HepG2 (cell line): ENCODE results near the gene BCL2L2. TPM values are rescaled to one million over a fixed set of nuclear protein-coding genes. Genes with fewer than 3 reads are reported as not detected.
A peak's percentile ranks its signal among the peaks of the same experiment; 100 is the strongest.

Source experiments
- ATF7 ChIP-seq, 2 experiments: fragments of 450-650 bp in 1 of 2; sonication (generic) in 1 of 2; formaldehyde crosslinking in 1 of 2; IDR thresholded peaks; 2 replicates each; pipeline versions ENCODE4 v1.4.0 to v1.6.1; 2016 to 2020; ENCODE audit warnings: antibody characterized with exemption in 1 of 2, mild to moderate bottlenecking in 1 of 2, missing genetic modification reagents in 1 of 2
- ATM ChIP-seq: fragments of 450-650 bp; IDR thresholded peaks from 2 replicates; pipeline ENCODE4 v1.7.1; 2017; ENCODE audit warnings: mild to moderate bottlenecking, borderline replicate concordance
- MYC ChIP-seq: sonication (generic); formaldehyde crosslinking; IDR thresholded peaks from 2 replicates; pipeline ENCODE4 v1.9.0; 2021; ENCODE audit warnings: missing genetic modification reagents, borderline replicate concordance
- NR2C2 ChIP-seq: sonication (generic); formaldehyde crosslinking; IDR thresholded peaks from 2 replicates; pipeline ENCODE4 v1.4.0; 2020; ENCODE audit warnings: missing genetic modification reagents, mild to moderate bottlenecking, moderate library complexity, borderline replicate concordance
- PRMT3 ChIP-seq: sonication (generic); formaldehyde crosslinking; IDR thresholded peaks from 2 replicates; pipeline ENCODE4 v1.8.1; 2022; ENCODE audit warnings: low read depth, mild to moderate bottlenecking, moderate library complexity, missing genetic modification reagents, borderline replicate concordance
- RBAK ChIP-seq: sonication (generic); formaldehyde crosslinking; IDR thresholded peaks from 2 replicates; pipeline ENCODE4 v1.5.1; 2020; ENCODE audit warnings: mild to moderate bottlenecking, missing genetic modification reagents
- SNRNP70 ChIP-seq: fragments of 200-400 bp; formaldehyde crosslinking; IDR thresholded peaks from 2 replicates; pipeline ENCODE4 v1.6.1; 2017; ENCODE audit warnings: mild to moderate bottlenecking, low read depth, low read length, moderate library complexity
- SP2 ChIP-seq: sonication (generic); formaldehyde crosslinking; IDR thresholded peaks from 2 replicates; pipeline ENCODE4 v1.5.1; 2020; ENCODE audit warnings: mild to moderate bottlenecking, missing genetic modification reagents
- ZNF234 ChIP-seq: sonication (generic); formaldehyde crosslinking; conservative IDR thresholded peaks from 2 replicates; pipeline ENCODE4 v1.5.1; 2020; ENCODE audit warnings: mild to moderate bottlenecking, missing genetic modification reagents
- ZNF337 ChIP-seq: sonication (generic); formaldehyde crosslinking; IDR thresholded peaks from 2 replicates; pipeline ENCODE4 v1.5.1; 2020; ENCODE audit warnings: missing genetic modification reagents, low read depth, mild to moderate bottlenecking, borderline replicate concordance
- ZNF556 ChIP-seq: sonication (generic); formaldehyde crosslinking; IDR thresholded peaks from 2 replicates; pipeline ENCODE4 v1.4.0; 2020; ENCODE audit warnings: mild to moderate bottlenecking, missing genetic modification reagents, borderline replicate concordance
- polyA plus RNA-seq, 8 experiments: library from polyadenylated mRNA; depleted of rRNA in 3 of 8; stranded (reverse) in 7 of 8; unstranded in 1 of 8; fragments of >200 nt; fragmentation: Illumina TruSeq in 4 of 8; extraction: Trizol in 4 of 8; gene quantifications; 2 replicates each; pipeline versions ENCODE4 v1.2.1 to v1.2.3, GENCODE V29; 2011 to 2016; ENCODE audit warnings: low read depth in 4 of 8, missing spikeins in 1 of 8, mixed read lengths in 1 of 8; ENCODE audit not compliant: insufficient read depth in 1 of 8
- total RNA-seq, 5 experiments: library from RNA; depleted of rRNA; stranded (reverse); fragments of >200 nt; fragmentation: Illumina TruSeq; extraction: Trizol; gene quantifications; 2 replicates each; pipeline ENCODE4 v1.2.3, GENCODE V29; 2016; ENCODE audit warnings: low read depth in 1 of 5
- TF ChIP-seq, protein P1 (sequence below): sonication (generic); formaldehyde crosslinking; IDR thresholded peaks from 2 replicates; pipeline ENCODE4 v1.4.0; 2020; ENCODE audit warnings: low read depth, mild to moderate bottlenecking, missing genetic modification reagents
- TF ChIP-seq, protein P2 (sequence below): sonication (generic); formaldehyde crosslinking; IDR thresholded peaks from 2 replicates; pipeline ENCODE4 v1.4.0; 2020; ENCODE audit warnings: mild to moderate bottlenecking, low read depth, missing genetic modification reagents
- TF ChIP-seq, protein P3 (sequence below): sonication (generic); formaldehyde crosslinking; IDR thresholded peaks from 2 replicates; pipeline ENCODE4 v1.4.0; 2020; ENCODE audit warnings: missing genetic modification reagents, mild to moderate bottlenecking, borderline replicate concordance
- TF ChIP-seq, protein P4 (sequence below): sonication (generic); formaldehyde crosslinking; IDR thresholded peaks from 2 replicates; pipeline ENCODE4 v1.4.0; 2020; ENCODE audit warnings: mild to moderate bottlenecking, missing genetic modification reagents, borderline replicate concordance
- TF ChIP-seq, protein P5 (sequence below): sonication (generic); formaldehyde crosslinking; IDR thresholded peaks from 2 replicates; pipeline ENCODE4 v1.4.0; 2020; ENCODE audit warnings: missing genetic modification reagents

Gene BCL2L2
- total and polyA plus RNA-seq, 2 of the 13 experiments (the other 11 are each of a cell fraction or from before 2014, with no cell fraction given), result 28.1 to 49.8 TPM

DNA sequence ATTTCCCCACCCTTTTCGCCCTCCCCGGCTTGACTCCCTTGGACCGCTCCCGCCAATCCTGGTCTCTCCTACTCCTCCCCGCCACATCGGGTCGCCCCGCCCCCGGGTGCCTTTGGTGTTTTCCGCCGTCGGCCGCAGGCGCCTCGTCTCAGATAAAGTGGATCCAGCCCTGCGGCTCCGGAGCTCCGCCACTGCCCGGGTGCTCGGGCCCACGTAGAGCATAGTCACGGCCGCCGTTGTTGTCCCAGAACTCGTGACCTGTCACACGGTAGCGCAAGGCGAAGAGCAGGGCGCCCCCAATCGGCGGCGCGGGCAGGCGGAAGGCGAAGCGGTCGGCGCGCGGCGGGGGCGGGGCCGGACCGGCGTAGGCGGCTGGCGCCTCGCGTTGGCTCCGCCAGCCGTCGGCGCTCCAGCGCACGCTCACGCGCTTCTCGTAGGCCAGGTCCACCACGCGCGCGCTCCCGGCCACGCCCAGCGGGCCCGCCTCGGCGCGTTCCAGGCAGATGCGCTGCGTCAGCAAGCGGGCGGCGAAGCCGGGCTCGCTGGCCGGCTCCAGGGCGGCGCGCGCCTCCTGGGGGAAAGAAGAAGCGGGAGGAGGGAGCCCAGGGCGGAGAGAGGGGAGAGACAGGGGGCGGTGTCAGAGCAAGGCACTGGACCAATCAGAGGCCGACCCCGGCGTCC is 5.2 kb upstream of the BCL2L2 start (continued):
- TF ChIP-seq, protein P1, sequence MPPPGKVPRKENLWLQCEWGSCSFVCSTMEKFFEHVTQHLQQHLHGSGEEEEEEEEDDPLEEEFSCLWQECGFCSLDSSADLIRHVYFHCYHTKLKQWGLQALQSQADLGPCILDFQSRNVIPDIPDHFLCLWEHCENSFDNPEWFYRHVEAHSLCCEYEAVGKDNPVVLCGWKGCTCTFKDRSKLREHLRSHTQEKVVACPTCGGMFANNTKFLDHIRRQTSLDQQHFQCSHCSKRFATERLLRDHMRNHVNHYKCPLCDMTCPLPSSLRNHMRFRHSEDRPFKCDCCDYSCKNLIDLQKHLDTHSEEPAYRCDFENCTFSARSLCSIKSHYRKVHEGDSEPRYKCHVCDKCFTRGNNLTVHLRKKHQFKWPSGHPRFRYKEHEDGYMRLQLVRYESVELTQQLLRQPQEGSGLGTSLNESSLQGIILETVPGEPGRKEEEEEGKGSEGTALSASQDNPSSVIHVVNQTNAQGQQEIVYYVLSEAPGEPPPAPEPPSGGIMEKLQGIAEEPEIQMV (CRISPR knock-in tag), result peak; percentile 71; the same call in 1 of the 2 replicates
- TF ChIP-seq ATF7 (IDR thresholded peaks at IDR 0.05), result no peak
- no peak; the same call in 1 of the 2 replicates for TF ChIP-seq ATF7 (CRISPR knock-in tag; IDR thresholded peaks at IDR 0.05)
- TF ChIP-seq RBAK (CRISPR knock-in tag), result peak; percentile 54; the same call in 1 of the 2 replicates
- TF ChIP-seq, protein P2, sequence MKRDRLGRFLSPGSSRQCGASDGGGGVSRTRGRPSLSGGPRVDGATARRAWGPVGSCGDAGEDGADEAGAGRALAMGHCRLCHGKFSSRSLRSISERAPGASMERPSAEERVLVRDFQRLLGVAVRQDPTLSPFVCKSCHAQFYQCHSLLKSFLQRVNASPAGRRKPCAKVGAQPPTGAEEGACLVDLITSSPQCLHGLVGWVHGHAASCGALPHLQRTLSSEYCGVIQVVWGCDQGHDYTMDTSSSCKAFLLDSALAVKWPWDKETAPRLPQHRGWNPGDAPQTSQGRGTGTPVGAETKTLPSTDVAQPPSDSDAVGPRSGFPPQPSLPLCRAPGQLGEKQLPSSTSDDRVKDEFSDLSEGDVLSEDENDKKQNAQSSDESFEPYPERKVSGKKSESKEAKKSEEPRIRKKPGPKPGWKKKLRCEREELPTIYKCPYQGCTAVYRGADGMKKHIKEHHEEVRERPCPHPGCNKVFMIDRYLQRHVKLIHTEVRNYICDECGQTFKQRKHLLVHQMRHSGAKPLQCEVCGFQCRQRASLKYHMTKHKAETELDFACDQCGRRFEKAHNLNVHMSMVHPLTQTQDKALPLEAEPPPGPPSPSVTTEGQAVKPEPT, result peak; percentile 8; the same call in 1 of the 2 replicates
- TF ChIP-seq SP2 (CRISPR knock-in tag), result no peak
- TF ChIP-seq, protein P3, sequence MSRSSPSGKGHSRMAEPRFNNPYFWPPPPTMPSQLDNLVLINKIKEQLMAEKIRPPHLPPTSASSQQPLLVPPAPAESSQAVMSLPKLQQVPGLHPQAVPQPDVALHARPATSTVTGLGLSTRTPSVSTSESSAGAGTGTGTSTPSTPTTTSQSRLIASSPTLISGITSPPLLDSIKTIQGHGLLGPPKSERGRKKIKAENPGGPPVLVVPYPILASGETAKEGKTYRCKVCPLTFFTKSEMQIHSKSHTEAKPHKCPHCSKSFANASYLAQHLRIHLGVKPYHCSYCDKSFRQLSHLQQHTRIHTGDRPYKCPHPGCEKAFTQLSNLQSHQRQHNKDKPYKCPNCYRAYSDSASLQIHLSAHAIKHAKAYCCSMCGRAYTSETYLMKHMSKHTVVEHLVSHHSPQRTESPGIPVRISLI (CRISPR knock-in tag), result peak; percentile 3; the same call in 1 of the 2 replicates
- TF ChIP-seq ZNF337 (CRISPR knock-in tag), result peak; percentile 53; the same call in 1 of the 2 replicates
- TF ChIP-seq, protein P4, sequence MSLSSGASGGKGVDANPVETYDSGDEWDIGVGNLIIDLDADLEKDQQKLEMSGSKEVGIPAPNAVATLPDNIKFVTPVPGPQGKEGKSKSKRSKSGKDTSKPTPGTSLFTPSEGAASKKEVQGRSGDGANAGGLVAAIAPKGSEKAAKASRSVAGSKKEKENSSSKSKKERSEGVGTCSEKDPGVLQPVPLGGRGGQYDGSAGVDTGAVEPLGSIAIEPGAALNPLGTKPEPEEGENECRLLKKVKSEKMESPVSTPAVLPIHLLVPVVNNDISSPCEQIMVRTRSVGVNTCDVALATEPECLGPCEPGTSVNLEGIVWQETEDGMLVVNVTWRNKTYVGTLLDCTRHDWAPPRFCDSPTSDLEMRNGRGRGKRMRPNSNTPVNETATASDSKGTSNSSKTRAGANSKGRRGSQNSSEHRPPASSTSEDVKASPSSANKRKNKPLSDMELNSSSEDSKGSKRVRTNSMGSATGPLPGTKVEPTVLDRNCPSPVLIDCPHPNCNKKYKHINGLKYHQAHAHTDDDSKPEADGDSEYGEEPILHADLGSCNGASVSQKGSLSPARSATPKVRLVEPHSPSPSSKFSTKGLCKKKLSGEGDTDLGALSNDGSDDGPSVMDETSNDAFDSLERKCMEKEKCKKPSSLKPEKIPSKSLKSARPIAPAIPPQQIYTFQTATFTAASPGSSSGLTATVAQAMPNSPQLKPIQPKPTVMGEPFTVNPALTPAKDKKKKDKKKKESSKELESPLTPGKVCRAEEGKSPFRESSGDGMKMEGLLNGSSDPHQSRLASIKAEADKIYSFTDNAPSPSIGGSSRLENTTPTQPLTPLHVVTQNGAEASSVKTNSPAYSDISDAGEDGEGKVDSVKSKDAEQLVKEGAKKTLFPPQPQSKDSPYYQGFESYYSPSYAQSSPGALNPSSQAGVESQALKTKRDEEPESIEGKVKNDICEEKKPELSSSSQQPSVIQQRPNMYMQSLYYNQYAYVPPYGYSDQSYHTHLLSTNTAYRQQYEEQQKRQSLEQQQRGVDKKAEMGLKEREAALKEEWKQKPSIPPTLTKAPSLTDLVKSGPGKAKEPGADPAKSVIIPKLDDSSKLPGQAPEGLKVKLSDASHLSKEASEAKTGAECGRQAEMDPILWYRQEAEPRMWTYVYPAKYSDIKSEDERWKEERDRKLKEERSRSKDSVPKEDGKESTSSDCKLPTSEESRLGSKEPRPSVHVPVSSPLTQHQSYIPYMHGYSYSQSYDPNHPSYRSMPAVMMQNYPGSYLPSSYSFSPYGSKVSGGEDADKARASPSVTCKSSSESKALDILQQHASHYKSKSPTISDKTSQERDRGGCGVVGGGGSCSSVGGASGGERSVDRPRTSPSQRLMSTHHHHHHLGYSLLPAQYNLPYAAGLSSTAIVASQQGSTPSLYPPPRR, result peak; percentile 19; the same call in 1 of the 2 replicates
- no peak for TF ChIP-seq ZNF234 (CRISPR knock-in tag)
- TF ChIP-seq MYC, result peak; percentile 83
- no peak for TF ChIP-seq SNRNP70
- TF ChIP-seq ZNF556 (CRISPR knock-in tag), result no peak; the same call in 1 of the 2 replicates
- TF ChIP-seq PRMT3 (CRISPR knock-in tag), result no peak
- TF ChIP-seq, protein P5, sequence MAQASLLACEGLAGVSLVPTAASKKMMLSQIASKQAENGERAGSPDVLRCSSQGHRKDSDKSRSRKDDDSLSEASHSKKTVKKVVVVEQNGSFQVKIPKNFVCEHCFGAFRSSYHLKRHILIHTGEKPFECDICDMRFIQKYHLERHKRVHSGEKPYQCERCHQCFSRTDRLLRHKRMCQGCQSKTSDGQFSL (CRISPR knock-in tag), result peak; percentile 28; the same call in 1 of the 2 replicates
- TF ChIP-seq ATM, result no peak
- TF ChIP-seq NR2C2 (CRISPR knock-in tag), result peak; percentile 60; the same call in 1 of the 2 replicates
